ENCODE data around the gene MMP25. TPM values are rescaled to one million over a fixed set of nuclear protein-coding genes. Genes with fewer than 3 reads are reported as not detected.
A peak's percentile ranks its signal among the peaks of the same experiment; 100 is the strongest.

The MMP25 gene
- total and polyA plus RNA-seq, 9 of the 15 experiments (the other 6 are each of a cell fraction or from before 2014, with no cell fraction given) = 0.03 to 0.04 TPM; not detected in 7

DNA sequence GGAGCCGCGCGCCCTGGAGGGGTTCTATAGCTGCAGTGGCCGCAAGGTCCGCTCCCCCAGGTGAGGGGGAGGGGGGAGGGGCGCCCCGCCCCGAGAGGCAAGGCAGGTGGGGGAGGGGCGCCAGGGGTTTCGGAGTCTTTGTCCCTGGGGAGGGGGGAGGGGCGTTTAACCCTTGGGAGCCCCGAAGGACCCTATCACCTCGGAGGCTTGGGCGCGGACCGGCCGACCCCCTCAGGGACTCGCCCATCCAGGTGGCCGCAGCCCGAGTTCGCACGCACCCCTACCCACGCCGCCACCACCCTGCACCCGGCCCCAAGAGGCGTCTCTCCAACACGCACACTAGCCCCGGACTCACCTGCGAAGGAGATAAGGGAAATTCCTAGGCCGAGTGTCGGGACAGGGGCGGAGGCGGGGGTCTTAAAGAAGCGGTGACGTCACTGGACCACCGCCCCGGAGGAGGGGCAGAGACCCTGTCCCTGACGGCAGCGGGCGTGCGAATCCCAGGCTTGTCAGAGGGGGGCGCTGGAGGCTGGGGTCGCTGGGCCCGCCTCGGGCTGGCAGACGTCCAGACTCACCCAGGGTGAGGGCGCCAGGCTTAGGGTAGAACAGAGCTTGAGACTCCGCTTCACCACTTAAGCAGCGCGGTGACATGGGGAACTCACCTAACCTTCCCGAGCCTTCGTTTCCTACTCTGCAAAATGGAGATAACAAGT, 28.4 kb upstream of the MMP25 start, which contains the start of gene CLDN6:
Gene CLDN6 (minus strand): TSS at position 390 of the 713 bp plus-strand sequence. CDS start 2,162 bp downstream, outside the sequence.
- DNase-seq (ENCODE audit: extremely low read depth in 1 of 4, low spot score in 3 of 4) = peak; percentile 60 to 70 (median 66)
- FAIRE-seq = no peak
- H3K27me3 ChIP-seq (ENCODE audit: control insufficient read depth in 2 of 2, insufficient read depth in 2 of 2, low read length in 2 of 2) = no peaks in the 10 kb centered on the region
- H3K4me2 ChIP-seq (ENCODE audit: insufficient read depth, low read length) = peak within 1 kb of the TSS; percentile 65
- H3K9me3 ChIP-seq (replicated peaks; ENCODE audit: control insufficient read depth, insufficient read depth, low read depth, low read length) = no peaks in the 10 kb centered on the region
- peaks cover 22% of the 10 kb centered on the region for H4K20me1 ChIP-seq (replicated peaks; ENCODE audit: control insufficient read depth, insufficient read depth, low read length)
- peak within 1 kb of the TSS; percentile 53 for H3K27ac ChIP-seq (ENCODE audit: extremely low read depth, low read depth, low read length)
- in situ Hi-C loops (cut with MboI) = no loop called here
- no peak for ATAC-seq
- no TSS peak for BruUV-seq (replicated peaks)
- no peak within 1 kb of the TSS for H3K4me3 ChIP-seq
- H3K9ac ChIP-seq (ENCODE audit: insufficient read depth in 1 of 2, low read depth in 2 of 2, low read length in 2 of 2) = peak within 1 kb of the TSS; percentile 39 to 83
- H3K36me3 ChIP-seq (ENCODE audit: control insufficient read depth, insufficient read depth, low read length) = peaks cover 14% of the 10 kb centered on the region; the same call in 2 of the 3 replicates
- H3K79me2 ChIP-seq (ENCODE audit: control insufficient read depth, insufficient read depth, low read length) = peaks cover 28% of the 10 kb centered on the region
- intact Hi-C loops (cut with micrococcal nuclease) = no loop called here
- WGBS (ENCODE audit: insufficient coverage, low coverage, missing lambda C conversion rate) = 25% methylated on average over 22 of the region's 52 CpGs
- H3K4me1 ChIP-seq (replicated peaks in 1 of 2; ENCODE audit: control insufficient read depth in 2 of 2, insufficient read depth in 2 of 2, low read length in 2 of 2) = peaks cover 38 to 94% of the 10 kb centered on the region in 2 experiments
- CTCF ChIA-PET (ENCODE audit: low intra/inter-chr PET ratio) = no interaction called here
- peak within 1 kb of the TSS; percentile 90 for H2AFZ ChIP-seq (ENCODE audit: low read depth, low read length)
- peaks cover 6% of the 10 kb centered on the region for H3K9me1 ChIP-seq (ENCODE audit: control insufficient read depth, insufficient read depth, low read length)
- POLR2A ChIA-PET = interaction anchor here (0.7 to 3.3 kb wide), 2 partner anchors 11 to 30 kb away, joined by 3 to 29 read pairs; no protein-coding TSS in a partner anchor
- TF ChIP-seq, protein P1, sequence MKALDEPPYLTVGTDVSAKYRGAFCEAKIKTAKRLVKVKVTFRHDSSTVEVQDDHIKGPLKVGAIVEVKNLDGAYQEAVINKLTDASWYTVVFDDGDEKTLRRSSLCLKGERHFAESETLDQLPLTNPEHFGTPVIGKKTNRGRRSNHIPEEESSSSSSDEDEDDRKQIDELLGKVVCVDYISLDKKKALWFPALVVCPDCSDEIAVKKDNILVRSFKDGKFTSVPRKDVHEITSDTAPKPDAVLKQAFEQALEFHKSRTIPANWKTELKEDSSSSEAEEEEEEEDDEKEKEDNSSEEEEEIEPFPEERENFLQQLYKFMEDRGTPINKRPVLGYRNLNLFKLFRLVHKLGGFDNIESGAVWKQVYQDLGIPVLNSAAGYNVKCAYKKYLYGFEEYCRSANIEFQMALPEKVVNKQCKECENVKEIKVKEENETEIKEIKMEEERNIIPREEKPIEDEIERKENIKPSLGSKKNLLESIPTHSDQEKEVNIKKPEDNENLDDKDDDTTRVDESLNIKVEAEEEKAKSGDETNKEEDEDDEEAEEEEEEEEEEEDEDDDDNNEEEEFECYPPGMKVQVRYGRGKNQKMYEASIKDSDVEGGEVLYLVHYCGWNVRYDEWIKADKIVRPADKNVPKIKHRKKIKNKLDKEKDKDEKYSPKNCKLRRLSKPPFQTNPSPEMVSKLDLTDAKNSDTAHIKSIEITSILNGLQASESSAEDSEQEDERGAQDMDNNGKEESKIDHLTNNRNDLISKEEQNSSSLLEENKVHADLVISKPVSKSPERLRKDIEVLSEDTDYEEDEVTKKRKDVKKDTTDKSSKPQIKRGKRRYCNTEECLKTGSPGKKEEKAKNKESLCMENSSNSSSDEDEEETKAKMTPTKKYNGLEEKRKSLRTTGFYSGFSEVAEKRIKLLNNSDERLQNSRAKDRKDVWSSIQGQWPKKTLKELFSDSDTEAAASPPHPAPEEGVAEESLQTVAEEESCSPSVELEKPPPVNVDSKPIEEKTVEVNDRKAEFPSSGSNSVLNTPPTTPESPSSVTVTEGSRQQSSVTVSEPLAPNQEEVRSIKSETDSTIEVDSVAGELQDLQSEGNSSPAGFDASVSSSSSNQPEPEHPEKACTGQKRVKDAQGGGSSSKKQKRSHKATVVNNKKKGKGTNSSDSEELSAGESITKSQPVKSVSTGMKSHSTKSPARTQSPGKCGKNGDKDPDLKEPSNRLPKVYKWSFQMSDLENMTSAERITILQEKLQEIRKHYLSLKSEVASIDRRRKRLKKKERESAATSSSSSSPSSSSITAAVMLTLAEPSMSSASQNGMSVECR (CRISPR knock-in tag; IDR thresholded peaks at IDR 0.05) = 0 out of 2 replicates have a peak, but pooled peaks have one; percentile 34
- TF ChIP-seq MEF2A (IDR thresholded peaks at IDR 0.05; ENCODE audit: control insufficient read depth, low read depth, low read length) (no peak), ZNF197 (CRISPR knock-in tag; IDR thresholded peaks at IDR 0.05; ENCODE audit: low read depth) (no peak), MTA3 (IDR thresholded peaks at IDR 0.05; ENCODE audit: borderline replicate concordance) (peak; percentile 62; the same call in 1 of the 2 replicates), JUN (IDR thresholded peaks at IDR 0.05; ENCODE audit: borderline replicate concordance, low read depth, low read length) (no peak), JUN (CRISPR knock-in tag; IDR thresholded peaks at IDR 0.05; ENCODE audit: borderline replicate concordance) (no peak), SRSF9 (IDR thresholded peaks at IDR 0.05; ENCODE audit: borderline replicate concordance, low read depth, low read length) (no peak), TRIM24 (IDR thresholded peaks at IDR 0.05) (no peak), L3MBTL2 (IDR thresholded peaks at IDR 0.05) (0 out of 2 replicates have a peak, but pooled peaks have one; percentile 14), ARNT (IDR thresholded peaks at IDR 0.05) (no peak)
- TF ChIP-seq, protein P2, sequence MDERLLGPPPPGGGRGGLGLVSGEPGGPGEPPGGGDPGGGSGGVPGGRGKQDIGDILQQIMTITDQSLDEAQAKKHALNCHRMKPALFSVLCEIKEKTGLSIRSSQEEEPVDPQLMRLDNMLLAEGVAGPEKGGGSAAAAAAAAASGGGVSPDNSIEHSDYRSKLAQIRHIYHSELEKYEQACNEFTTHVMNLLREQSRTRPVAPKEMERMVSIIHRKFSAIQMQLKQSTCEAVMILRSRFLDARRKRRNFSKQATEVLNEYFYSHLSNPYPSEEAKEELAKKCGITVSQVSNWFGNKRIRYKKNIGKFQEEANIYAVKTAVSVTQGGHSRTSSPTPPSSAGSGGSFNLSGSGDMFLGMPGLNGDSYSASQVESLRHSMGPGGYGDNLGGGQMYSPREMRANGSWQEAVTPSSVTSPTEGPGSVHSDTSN (CRISPR knock-in tag; IDR thresholded peaks at IDR 0.05; ENCODE audit: low read depth) = no peak
- TF ChIP-seq, protein P2 (tag; conservative IDR thresholded peaks at IDR 0.05; ENCODE audit: low read depth) = no peak
- TF ChIP-seq, protein P3, sequence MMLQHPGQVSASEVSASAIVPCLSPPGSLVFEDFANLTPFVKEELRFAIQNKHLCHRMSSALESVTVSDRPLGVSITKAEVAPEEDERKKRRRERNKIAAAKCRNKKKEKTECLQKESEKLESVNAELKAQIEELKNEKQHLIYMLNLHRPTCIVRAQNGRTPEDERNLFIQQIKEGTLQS (IDR thresholded peaks at IDR 0.05) = peak; percentile 89
- TF ChIP-seq, protein P3 (CRISPR knock-in tag; conservative IDR thresholded peaks at IDR 0.05) = no peak

Data from K562 (cell line).